Immature natural killer cell (primary cell): ENCODE results near the gene SLC13A5. TPM values are rescaled to one million over a fixed set of nuclear protein-coding genes. Genes with fewer than 3 reads are reported as not detected.

Experiments used
- DNase-seq, 3 donors: peaks; one replicate each; pipeline ENCODE4 v3.0.0; 2022; ENCODE audit warnings: mixed read lengths in 1 of 3
- H3K27ac Mint-ChIP-seq, 6 donors: one replicate each; pipeline ENCODE4 v1.8.0; 2020; ENCODE audit warnings: mixed read lengths in 6 of 6, mild to moderate bottlenecking in 5 of 6, inconsistent platforms in 4 of 6, moderate library complexity in 3 of 6
- H3K27me3 Mint-ChIP-seq, 3 donors: one replicate each; pipeline ENCODE4 v1.8.0; 2020 to 2021; ENCODE audit warnings: low read depth in 3 of 3, mild to moderate bottlenecking in 3 of 3, mixed read lengths in 3 of 3, moderate library complexity in 3 of 3, inconsistent platforms in 1 of 3
- H3K36me3 Mint-ChIP-seq, 3 donors: one replicate each; pipeline ENCODE4 v1.8.0; 2020; ENCODE audit warnings: mixed read lengths in 3 of 3, inconsistent platforms in 2 of 3, mild to moderate bottlenecking in 2 of 3
- H3K4me1 Mint-ChIP-seq, 2 donors: one replicate each; pipeline ENCODE4 v1.8.0; 2020; ENCODE audit warnings: inconsistent platforms in 2 of 2, mild to moderate bottlenecking in 2 of 2, mixed read lengths in 2 of 2, moderate library complexity in 1 of 2
- H3K4me3 Mint-ChIP-seq, 5 donors: one replicate each; pipeline ENCODE4 v1.8.0; 2020; ENCODE audit warnings: mild to moderate bottlenecking in 5 of 5, mixed read lengths in 5 of 5, inconsistent platforms in 3 of 5, moderate library complexity in 3 of 5
- H3K9me3 Mint-ChIP-seq, 6 donors: one replicate each; pipeline ENCODE4 v1.8.0; 2020; ENCODE audit warnings: mild to moderate bottlenecking in 6 of 6, mixed read lengths in 6 of 6, inconsistent platforms in 4 of 6, moderate library complexity in 3 of 6
- polyA plus RNA-seq, 3 donors: library from polyadenylated mRNA; unstranded; fragments of 300-500 nt; fragmentation: Illumina TruSeq; gene quantifications; one replicate each; pipeline ENCODE4 v1.2.3, GENCODE V29; 2021

Gene SLC13A5
- polyA plus RNA-seq, 3 donors from 2014 or later: not detected

- peaks cover 32 to 49% of the 10 kb centered on the region in 2 donors for H3K4me1 Mint-ChIP-seq
- H3K27ac Mint-ChIP-seq: peak overlapping the region; percentile 91 to 100 (median 99)
- H3K27me3 Mint-ChIP-seq: peaks cover 8 to 14% (median 12%) of the 10 kb centered on the region in 3 donors
- H3K9me3 Mint-ChIP-seq: no peaks in the 10 kb centered on the region
- peaks cover 0 to 20% (median 0%) of the 10 kb centered on the region in 3 donors for H3K36me3 Mint-ChIP-seq
- H3K4me3 Mint-ChIP-seq: peak overlapping the region; percentile 93 to 99 (median 97)
- peak in 1 of 3 donors; percentile 10 for DNase-seq
Observed at GRCh38 chr17:6641247-6641863, 71.8 kb downstream of the SLC13A5 start.

DNA sequence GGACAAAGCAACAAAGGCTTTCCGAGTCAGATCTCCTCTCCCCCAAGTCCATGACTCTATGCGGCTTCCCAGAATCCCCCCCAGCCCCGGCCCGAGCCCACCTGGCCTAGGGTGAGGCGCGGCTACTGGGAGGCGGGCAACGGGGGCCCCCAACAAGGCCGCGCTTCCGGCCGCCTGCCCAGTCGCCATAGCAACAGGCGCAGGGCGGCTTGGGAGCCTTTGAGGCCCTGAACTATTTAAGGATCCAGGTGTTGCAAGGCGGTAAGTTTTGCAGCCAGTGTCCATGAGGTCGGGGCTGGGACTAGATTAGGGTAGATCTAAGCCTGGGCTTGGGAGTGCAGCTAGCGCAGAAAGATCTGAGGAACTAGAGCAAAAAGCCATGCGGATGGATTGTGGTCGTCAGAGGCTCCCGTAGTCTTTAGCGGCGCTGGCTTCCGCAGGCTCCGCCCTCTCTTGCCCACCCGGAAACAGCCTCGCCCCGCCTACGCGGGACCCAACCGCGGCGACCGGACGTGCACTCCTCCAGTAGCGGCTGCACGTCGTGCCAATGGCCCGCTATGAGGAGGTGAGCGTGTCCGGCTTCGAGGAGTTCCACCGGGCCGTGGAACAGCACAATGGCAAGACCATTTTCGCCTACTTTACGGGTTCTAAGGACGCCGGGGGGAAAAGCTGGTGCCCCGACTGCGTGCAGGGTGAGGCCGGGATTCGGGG is 72.5 kb downstream of the SLC13A5 start, which contains the start of the genes KIAA0753 and TXNDC17:
TSS of gene KIAA0753 (minus strand) at position 176 of the 711 bp plus-strand sequence. CDS start 5,608 bp downstream, outside the sequence.
TSS of gene TXNDC17 (plus strand) at position 525 of the 711 bp plus-strand sequence. CDS start at position 548, 23 bp downstream.
- peaks cover 32 to 49% of the 10 kb centered on the region in 2 donors for H3K4me1 Mint-ChIP-seq
- H3K27me3 Mint-ChIP-seq: peaks cover 8 to 14% (median 12%) of the 10 kb centered on the region in 3 donors
- peak; percentile 94 to 95 (median 95) for DNase-seq
- H3K27ac Mint-ChIP-seq: peak within 1 kb of the TSS; percentile 91 to 100 (median 99)
- peaks cover 0 to 15% (median 0%) of the 10 kb centered on the region in 3 donors for H3K36me3 Mint-ChIP-seq
- H3K4me3 Mint-ChIP-seq: peak within 1 kb of the TSS; percentile 93 to 99 (median 97)
- no peaks in the 10 kb centered on the region for H3K9me3 Mint-ChIP-seq

DNA sequence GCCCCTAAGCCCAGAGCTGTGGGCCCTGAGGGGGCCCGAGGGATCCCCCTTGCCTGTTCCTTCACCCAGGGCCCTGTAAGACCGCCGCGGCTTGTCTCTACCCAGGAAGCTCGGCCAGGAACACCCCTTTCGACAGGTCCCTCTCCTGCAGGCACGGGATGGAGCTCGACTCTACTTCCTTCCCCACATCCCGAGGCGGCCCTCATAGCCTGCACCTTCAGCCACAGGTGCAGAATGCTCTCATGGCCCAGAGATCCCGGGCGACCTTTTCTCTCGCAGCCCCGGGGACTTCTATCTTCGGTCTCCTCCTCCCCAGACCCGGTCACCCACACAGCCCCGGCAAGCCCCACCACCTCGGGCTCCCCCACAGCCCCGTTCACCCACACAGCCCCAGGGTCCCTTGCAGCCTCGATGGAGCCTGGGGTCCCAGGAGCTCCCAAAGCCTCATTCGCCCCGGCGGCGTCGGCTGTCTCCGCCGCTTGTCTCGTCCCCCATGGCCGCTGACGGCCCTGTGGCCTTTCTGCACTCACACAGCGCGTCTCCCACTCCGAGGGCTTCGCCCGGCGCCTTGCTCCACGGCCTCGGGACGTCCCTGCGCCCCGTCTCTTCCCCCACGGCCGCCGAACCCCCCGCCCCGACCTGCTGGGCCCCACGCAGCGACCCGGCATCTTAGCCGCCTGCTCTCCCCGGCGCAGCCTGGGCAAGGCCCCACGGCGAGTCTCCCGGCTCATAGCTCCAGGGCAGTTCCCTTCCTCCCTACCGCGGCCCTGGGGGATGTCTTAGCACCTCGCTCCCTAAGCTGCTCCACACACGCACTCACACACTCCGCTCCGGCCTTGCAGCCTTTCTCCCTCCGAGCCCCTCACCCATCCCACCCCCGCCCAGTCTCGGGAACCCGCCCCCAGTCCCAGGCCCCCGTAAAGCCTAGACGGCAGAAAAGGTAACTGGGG is 73.3 kb downstream of the SLC13A5 start:
- Mint-ChIP-seq H3K27me3 (peaks cover 8 to 14% (median 12%) of the 10 kb centered on the region in 3 donors), H3K27ac (peak overlapping the region; percentile 43 to 100 (median 99)), H3K4me3 (peak overlapping the region; percentile 93 to 99 (median 97)), H3K9me3 (no peaks in the 10 kb centered on the region), H3K36me3 (peaks cover 0 to 12% (median 0%) of the 10 kb centered on the region in 3 donors), H3K4me1 (peaks cover 32 to 49% of the 10 kb centered on the region in 2 donors)
- peak in 2 of 3 donors; percentile 8 to 19 for DNase-seq

DNA sequence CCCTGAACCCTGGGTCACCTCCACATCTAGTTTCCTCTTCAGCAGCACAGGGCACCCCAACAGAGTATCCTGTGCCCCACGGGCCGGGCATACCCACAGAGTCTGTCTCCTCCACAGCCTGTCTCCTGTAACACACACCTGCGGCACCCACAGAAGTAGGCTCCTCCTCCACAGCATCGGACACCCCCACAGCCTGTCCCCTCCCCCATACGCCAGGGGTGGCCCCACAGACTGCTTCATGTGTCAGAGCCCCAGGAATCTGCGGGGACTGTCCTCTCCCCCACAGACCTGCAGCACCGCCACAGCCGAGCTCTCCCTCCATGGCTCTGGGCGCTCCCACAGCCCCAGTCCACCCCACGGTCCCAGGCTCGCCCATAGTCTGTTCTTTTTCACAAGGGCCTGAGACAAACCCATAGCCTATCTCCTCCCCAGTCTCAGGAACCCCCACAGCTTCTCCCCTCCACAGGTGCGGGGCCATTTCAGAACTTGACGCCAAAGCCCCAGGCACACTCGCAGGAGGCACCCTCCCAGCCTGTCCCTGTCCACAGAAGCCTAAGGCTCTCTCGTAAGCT is 74.1 kb downstream of the SLC13A5 start:
- Mint-ChIP-seq H3K4me3 (peak overlapping the region; percentile 57 to 99 (median 95)), H3K27ac (peak overlapping the region in 3 of 6 donors; percentile 50 to 99 (median 91)), H3K4me1 (peaks cover 32 to 45% of the 10 kb centered on the region in 2 donors), H3K36me3 (peaks cover 0 to 11% (median 4%) of the 10 kb centered on the region in 3 donors), H3K27me3 (peaks cover 8 to 14% (median 12%) of the 10 kb centered on the region in 3 donors), H3K9me3 (no peaks in the 10 kb centered on the region)
- no peak for DNase-seq

GRCh38 chr17:6638046-6638908 is 74.9 kb downstream of the SLC13A5 start:
- Mint-ChIP-seq H3K27ac (peak overlapping the region in 2 of 6 donors; percentile 45 to 59), H3K36me3 (peaks cover 6 to 14% (median 9%) of the 10 kb centered on the region in 3 donors), H3K9me3 (no peaks in the 10 kb centered on the region), H3K27me3 (peaks cover 8 to 14% (median 12%) of the 10 kb centered on the region in 3 donors), H3K4me1 (peaks cover 32 to 39% of the 10 kb centered on the region in 2 donors), H3K4me3 (peak overlapping the region in 3 of 5 donors; percentile 53 to 66 (median 53))
- DNase-seq: no peak

GRCh38 chr17:6637458-6637840 is 75.7 kb downstream of the SLC13A5 start:
- DNase-seq: no peak
- Mint-ChIP-seq H3K9me3 (no peaks in the 10 kb centered on the region), H3K36me3 (peaks cover 11 to 23% (median 14%) of the 10 kb centered on the region in 3 donors), H3K4me1 (peaks cover 31% of the 10 kb centered on the region in 2 donors), H3K4me3 (peak overlapping the region in 1 of 5 donors; percentile 53), H3K27ac (no peak overlapping the region), H3K27me3 (peaks cover 8 to 14% (median 12%) of the 10 kb centered on the region in 3 donors)

DNA sequence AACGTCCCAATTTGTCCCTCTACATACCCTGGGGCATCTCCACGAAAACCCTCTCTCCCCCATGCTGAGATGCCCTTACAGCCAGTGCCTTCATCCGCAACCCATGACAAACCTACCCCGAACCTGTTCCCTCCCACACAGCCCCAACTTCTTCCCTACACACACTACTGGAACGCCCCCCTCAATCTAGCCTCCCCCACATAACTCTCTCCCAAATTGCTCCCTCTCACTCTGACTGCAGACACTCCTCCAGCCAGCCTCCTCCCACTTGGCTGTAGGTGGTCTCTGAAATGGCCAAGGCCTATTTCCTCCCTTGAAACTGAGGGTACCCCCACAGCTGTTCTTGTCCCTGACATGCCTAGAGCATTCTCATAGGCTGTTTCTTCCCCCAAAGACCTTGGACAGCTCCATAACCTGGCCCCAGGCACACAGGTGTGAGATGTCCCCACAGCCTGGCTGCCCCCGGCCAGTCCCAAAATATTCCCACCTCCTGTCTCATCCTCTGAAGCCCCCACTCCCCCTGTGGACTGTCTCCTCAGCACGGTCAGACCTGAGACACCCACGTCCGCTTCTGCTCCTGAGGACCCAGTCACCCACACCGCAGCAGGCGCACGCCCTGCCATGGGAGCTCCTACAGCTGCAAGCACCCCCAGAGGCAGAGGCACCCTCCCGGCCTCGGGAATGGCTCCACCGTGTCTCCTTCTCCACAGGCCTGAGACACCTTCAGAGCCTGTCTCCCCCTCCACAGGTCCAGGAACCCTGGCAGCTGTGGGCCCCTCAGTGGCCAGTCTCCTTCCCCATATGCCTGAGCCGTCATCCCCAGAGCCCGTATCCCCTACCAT is 76.3 kb downstream of the SLC13A5 start:
- Mint-ChIP-seq H3K27me3 (peaks cover 8 to 14% (median 12%) of the 10 kb centered on the region in 3 donors), H3K4me1 (peaks cover 24 to 30% of the 10 kb centered on the region in 2 donors), H3K4me3 (peak overlapping the region in 1 of 5 donors; percentile 53), H3K9me3 (no peaks in the 10 kb centered on the region), H3K36me3 (peaks cover 11 to 27% (median 14%) of the 10 kb centered on the region in 3 donors), H3K27ac (no peak overlapping the region)
- DNase-seq: no peak

DNA sequence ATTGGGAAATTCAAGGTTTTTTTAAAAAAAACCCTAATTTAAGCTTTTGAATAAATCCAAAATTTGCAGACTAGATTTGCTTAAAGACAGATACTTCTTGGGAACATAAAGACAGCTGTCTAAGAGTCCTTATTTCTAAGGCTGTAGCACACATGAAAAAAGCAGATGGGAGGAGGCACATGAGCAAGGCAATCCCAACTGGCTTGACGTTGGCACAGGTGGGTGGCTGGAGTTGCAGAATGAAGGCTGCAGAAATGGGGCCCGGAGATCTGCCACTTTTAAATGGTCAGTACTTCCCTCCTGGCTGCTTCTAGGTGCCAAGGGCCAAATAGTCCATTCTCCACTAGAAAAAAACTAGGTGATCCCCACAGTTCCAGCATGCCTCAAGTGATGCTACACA is 77.1 kb downstream of the SLC13A5 start:
- peaks cover 17 to 23% of the 10 kb centered on the region in 2 donors for H3K4me1 Mint-ChIP-seq
- peaks cover 16 to 32% (median 19%) of the 10 kb centered on the region in 3 donors for H3K36me3 Mint-ChIP-seq
- H3K27me3 Mint-ChIP-seq: peaks cover 8 to 12% (median 8%) of the 10 kb centered on the region in 3 donors
- no peak for DNase-seq
- no peak overlapping the region for H3K27ac Mint-ChIP-seq
- H3K4me3 Mint-ChIP-seq: no peak overlapping the region
- no peaks in the 10 kb centered on the region for H3K9me3 Mint-ChIP-seq

Other genes starting within 250 kb of the SLC13A5 start
- under 1 TPM in 1 of 3 donors, not detected in 2; 0.02 TPM for gene PITPNM3, start 156.8 kb downstream of the SLC13A5 start, polyA plus RNA-seq
- 1 to 10 TPM in 2 of 3 donors, under 1 TPM in 1; 0.19 to 2.0 (median 1.1) TPM for gene KIAA0753, start 72.7 kb downstream of the SLC13A5 start, polyA plus RNA-seq
- 100 to 1,000 TPM in 2 of 3 donors, 10 to 100 TPM in 1; 79.2 to 111 (median 107) TPM for gene TXNDC17, start 72.3 kb downstream of the SLC13A5 start, polyA plus RNA-seq
- gene MED31, start 61.8 kb downstream of the SLC13A5 start, polyA plus RNA-seq: 10 to 100 TPM; 34.0 to 50.8 (median 34.4) TPM
- gene C17orf100, start 61.6 kb downstream of the SLC13A5 start, polyA plus RNA-seq: 1 to 10 TPM in 2 of 3 donors, not detected in 1; 1.7 to 5.2 TPM
- gene XAF1, start 42.7 kb upstream of the SLC13A5 start, polyA plus RNA-seq: 10 to 100 TPM in 2 of 3 donors, 1 to 10 TPM in 1; 9.7 to 79.6 (median 39.2) TPM
- not detected for gene FBXO39, start 62.8 kb upstream of the SLC13A5 start, polyA plus RNA-seq
- not detected for gene TEKT1, start 118.4 kb upstream of the SLC13A5 start, polyA plus RNA-seq